Measurements from ENCODE around the gene FAM50A. TPM values are rescaled to one million over a fixed set of nuclear protein-coding genes. Genes with fewer than 3 reads are reported as not detected.
A peak's percentile ranks its signal among the peaks of the same experiment; 100 is the strongest.

The FAM50A gene
- total RNA-seq, 4 donors from 2014 or later: 18.9 to 37.0 (median 22.7) TPM

GRCh38 chrX:154478728-154479622 lies 35.0 kb downstream of the FAM50A start, which contains the start of gene LAGE3:
Gene LAGE3, minus strand, starts transcription at chrX:154479281. Its CDS starts 366 bp downstream, at chrX:154478915.
- peak; percentile 88 to 98 for DNase-seq (ENCODE audit: low spot score in 2 of 2)
- peak within 1 kb of the TSS; percentile 28 for H3K4me3 ChIP-seq (ENCODE audit: low read depth, poor library complexity, severe bottlenecking)
- no peak for TF ChIP-seq POLR2A (IDR thresholded peaks at IDR 0.05)
- no peak for TF ChIP-seq CTCF (IDR thresholded peaks at IDR 0.05)
- 55 to 59% methylated on average over 3 to 84 of the region's 85 CpGs for WGBS, 2 donors
- intact Hi-C loops (cut with DNase I; ENCODE audit: low total_unique reads): no loop called here

GRCh38 chrX:154481195-154481594 lies 37.3 kb downstream of the FAM50A start:
- intact Hi-C loops (cut with DNase I; ENCODE audit: low total_unique reads): no loop called here
- DNase-seq (ENCODE audit: low spot score in 2 of 2): no peak
- no peak overlapping the region for H3K4me3 ChIP-seq (ENCODE audit: low read depth, poor library complexity, severe bottlenecking)
- 84 to 87% methylated on average over 5 of the region's 5 CpGs for WGBS, 2 donors
- TF ChIP-seq POLR2A (IDR thresholded peaks at IDR 0.05) (no peak), CTCF (IDR thresholded peaks at IDR 0.05) (no peak)

GRCh38 chrX:154481911-154482601 lies 38.1 kb downstream of the FAM50A start:
- 64 to 72% methylated on average over 12 to 14 of the region's 14 CpGs for WGBS, 2 donors
- intact Hi-C loops (cut with DNase I; ENCODE audit: low total_unique reads): no loop called here
- no peak overlapping the region for H3K4me3 ChIP-seq (ENCODE audit: low read depth, poor library complexity, severe bottlenecking)

GRCh38 chrX:154482786-154483185 lies 38.8 kb downstream of the FAM50A start:
- H3K4me3 ChIP-seq (ENCODE audit: low read depth, poor library complexity, severe bottlenecking): no peak overlapping the region
- TF ChIP-seq CTCF (IDR thresholded peaks at IDR 0.05) (no peak), POLR2A (IDR thresholded peaks at IDR 0.05) (no peak)
- DNase-seq (ENCODE audit: low spot score in 2 of 2): no peak
- intact Hi-C loops (cut with DNase I; ENCODE audit: low total_unique reads): no loop called here
- WGBS, 2 donors: 70% methylated on average over 7 of the region's 7 CpGs; no CpG with 5 or more reads in 1 of the 2 donors

More at GRCh38 chrX:154481911-154482601, 38.1 kb downstream of the FAM50A start:
- no peak for TF ChIP-seq POLR2A (IDR thresholded peaks at IDR 0.05)
- TF ChIP-seq CTCF (IDR thresholded peaks at IDR 0.05): no peak
- no peak for DNase-seq (ENCODE audit: low spot score in 2 of 2)

- intact Hi-C loops (cut with DNase I; ENCODE audit: low total_unique reads): no loop called here
- WGBS, 2 donors: 64 to 74% methylated on average over 6 to 7 of the region's 7 CpGs
- no peak for TF ChIP-seq POLR2A (IDR thresholded peaks at IDR 0.05)
- TF ChIP-seq CTCF (IDR thresholded peaks at IDR 0.05): no peak
- DNase-seq (ENCODE audit: low spot score in 2 of 2): no peak
- H3K4me3 ChIP-seq (ENCODE audit: low read depth, poor library complexity, severe bottlenecking): no peak overlapping the region
These were observed 39.4 kb downstream of the FAM50A start for GRCh38 chrX:154483325-154483724.

Measured in lower leg skin (tissue), 4 donors.